A549 (cell line): ENCODE results near the gene SEMA3B.

ENCODE experiments used
- CEBPB ChIP-seq, 2 experiments: fragments of >200 bp in 1 of 2; sonication (Bioruptor Twin) in 1 of 2; formaldehyde crosslinking in 1 of 2; IDR thresholded peaks; 2 replicates each; pipeline ENCODE4 v1.6.1; 2012 to 2016
- ESRRA ChIP-seq: fragments of 150-350 bp; IDR thresholded peaks from 2 replicates; pipeline ENCODE4 v1.6.1; 2014; ENCODE audit warnings: mild to moderate bottlenecking, low read length, borderline replicate concordance
- JUN ChIP-seq, 2 experiments: fragments of >200 bp; sonication (Bioruptor Twin); formaldehyde crosslinking; IDR thresholded peaks; 2 replicates in 1 of 2; 3 replicates in 1 of 2; pipeline ENCODE4 v1.6.1; 2016 to 2017
- JUNB ChIP-seq: fragments of >200 bp; sonication (Bioruptor Twin); formaldehyde crosslinking; IDR thresholded peaks from 2 replicates; pipeline ENCODE4 v1.6.1; 2016
- POLR2A ChIP-seq: IDR thresholded peaks from 2 replicates; pipeline ENCODE4 v1.6.1; 2012; ENCODE audit warnings: mild to moderate bottlenecking, low read length
- POLR2AphosphoS2 ChIP-seq: conservative IDR thresholded peaks from 2 replicates; pipeline ENCODE4 v1.6.1; 2012; ENCODE audit warnings: low read length, improper control_type of control experiment, inconsistent platforms
- RCOR1 ChIP-seq: fragments of 150-350 bp; IDR thresholded peaks from 2 replicates; pipeline ENCODE4 v1.6.1; 2014; ENCODE audit warnings: antibody characterized with exemption, low read length, low read depth
- TF ChIP-seq, protein P1 (sequence below): fragments of >200 bp; sonication (Bioruptor Twin); formaldehyde crosslinking; IDR thresholded peaks from 3 replicates; pipeline ENCODE4 v1.5.1; 2016
- TF ChIP-seq, protein P2 (sequence below): fragments of 200-600 bp; sonication (generic); IDR thresholded peaks from 2 replicates; pipeline ENCODE4 v1.6.1; 2016; ENCODE audit warnings: antibody characterized with exemption, mild to moderate bottlenecking, moderate library complexity
- TF ChIP-seq, protein P3 (sequence below): IDR thresholded peaks from 2 replicates; pipeline ENCODE4 v1.6.1; 2012
- TF ChIP-seq, protein P4 (sequence below): fragments of >200 bp; sonication (Bioruptor Twin); formaldehyde crosslinking; IDR thresholded peaks from 3 replicates; pipeline ENCODE4 v1.6.1; 2016

DNA sequence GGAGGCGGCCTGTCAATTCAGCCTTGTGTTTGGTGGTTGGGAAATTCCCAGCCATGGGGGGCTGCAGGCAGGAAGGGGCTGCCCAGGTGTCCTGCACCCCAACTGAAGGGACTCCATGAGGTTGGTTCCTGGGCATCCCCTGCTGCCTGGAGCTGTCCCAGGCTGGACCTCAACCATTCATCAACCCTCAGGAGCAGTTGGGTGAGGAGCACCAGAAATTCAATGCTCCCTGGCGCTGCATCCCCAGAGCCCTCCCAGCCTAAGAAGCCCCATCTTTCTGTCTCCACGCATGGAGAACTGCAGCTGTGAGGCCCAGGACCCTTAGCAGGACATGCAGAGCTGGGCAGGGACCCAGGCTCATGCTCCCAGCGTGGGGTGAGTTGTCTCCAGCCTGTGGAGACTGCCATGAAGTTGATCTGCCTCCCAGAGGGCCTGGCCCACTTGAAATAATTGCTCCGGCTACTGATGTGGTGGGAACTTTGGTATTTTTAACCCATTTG lies 8.0 kb upstream of the SEMA3B start:
- no peak for TF ChIP-seq POLR2A
- no peak for TF ChIP-seq CEBPB (IDR thresholded peaks at IDR 0.05)
- no peak for TF ChIP-seq ESRRA
- TF ChIP-seq, protein P1, sequence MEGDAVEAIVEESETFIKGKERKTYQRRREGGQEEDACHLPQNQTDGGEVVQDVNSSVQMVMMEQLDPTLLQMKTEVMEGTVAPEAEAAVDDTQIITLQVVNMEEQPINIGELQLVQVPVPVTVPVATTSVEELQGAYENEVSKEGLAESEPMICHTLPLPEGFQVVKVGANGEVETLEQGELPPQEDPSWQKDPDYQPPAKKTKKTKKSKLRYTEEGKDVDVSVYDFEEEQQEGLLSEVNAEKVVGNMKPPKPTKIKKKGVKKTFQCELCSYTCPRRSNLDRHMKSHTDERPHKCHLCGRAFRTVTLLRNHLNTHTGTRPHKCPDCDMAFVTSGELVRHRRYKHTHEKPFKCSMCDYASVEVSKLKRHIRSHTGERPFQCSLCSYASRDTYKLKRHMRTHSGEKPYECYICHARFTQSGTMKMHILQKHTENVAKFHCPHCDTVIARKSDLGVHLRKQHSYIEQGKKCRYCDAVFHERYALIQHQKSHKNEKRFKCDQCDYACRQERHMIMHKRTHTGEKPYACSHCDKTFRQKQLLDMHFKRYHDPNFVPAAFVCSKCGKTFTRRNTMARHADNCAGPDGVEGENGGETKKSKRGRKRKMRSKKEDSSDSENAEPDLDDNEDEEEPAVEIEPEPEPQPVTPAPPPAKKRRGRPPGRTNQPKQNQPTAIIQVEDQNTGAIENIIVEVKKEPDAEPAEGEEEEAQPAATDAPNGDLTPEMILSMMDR = no peak
- TF ChIP-seq JUN (IDR thresholded peaks at IDR 0.05) = no peak
- TF ChIP-seq, protein P2, sequence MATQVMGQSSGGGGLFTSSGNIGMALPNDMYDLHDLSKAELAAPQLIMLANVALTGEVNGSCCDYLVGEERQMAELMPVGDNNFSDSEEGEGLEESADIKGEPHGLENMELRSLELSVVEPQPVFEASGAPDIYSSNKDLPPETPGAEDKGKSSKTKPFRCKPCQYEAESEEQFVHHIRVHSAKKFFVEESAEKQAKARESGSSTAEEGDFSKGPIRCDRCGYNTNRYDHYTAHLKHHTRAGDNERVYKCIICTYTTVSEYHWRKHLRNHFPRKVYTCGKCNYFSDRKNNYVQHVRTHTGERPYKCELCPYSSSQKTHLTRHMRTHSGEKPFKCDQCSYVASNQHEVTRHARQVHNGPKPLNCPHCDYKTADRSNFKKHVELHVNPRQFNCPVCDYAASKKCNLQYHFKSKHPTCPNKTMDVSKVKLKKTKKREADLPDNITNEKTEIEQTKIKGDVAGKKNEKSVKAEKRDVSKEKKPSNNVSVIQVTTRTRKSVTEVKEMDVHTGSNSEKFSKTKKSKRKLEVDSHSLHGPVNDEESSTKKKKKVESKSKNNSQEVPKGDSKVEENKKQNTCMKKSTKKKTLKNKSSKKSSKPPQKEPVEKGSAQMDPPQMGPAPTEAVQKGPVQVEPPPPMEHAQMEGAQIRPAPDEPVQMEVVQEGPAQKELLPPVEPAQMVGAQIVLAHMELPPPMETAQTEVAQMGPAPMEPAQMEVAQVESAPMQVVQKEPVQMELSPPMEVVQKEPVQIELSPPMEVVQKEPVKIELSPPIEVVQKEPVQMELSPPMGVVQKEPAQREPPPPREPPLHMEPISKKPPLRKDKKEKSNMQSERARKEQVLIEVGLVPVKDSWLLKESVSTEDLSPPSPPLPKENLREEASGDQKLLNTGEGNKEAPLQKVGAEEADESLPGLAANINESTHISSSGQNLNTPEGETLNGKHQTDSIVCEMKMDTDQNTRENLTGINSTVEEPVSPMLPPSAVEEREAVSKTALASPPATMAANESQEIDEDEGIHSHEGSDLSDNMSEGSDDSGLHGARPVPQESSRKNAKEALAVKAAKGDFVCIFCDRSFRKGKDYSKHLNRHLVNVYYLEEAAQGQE = no peak
- TF ChIP-seq, protein P3, sequence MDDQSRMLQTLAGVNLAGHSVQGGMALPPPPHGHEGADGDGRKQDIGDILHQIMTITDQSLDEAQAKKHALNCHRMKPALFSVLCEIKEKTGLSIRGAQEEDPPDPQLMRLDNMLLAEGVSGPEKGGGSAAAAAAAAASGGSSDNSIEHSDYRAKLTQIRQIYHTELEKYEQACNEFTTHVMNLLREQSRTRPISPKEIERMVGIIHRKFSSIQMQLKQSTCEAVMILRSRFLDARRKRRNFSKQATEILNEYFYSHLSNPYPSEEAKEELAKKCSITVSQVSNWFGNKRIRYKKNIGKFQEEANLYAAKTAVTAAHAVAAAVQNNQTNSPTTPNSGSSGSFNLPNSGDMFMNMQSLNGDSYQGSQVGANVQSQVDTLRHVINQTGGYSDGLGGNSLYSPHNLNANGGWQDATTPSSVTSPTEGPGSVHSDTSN = no peak
- TF ChIP-seq, protein P4, sequence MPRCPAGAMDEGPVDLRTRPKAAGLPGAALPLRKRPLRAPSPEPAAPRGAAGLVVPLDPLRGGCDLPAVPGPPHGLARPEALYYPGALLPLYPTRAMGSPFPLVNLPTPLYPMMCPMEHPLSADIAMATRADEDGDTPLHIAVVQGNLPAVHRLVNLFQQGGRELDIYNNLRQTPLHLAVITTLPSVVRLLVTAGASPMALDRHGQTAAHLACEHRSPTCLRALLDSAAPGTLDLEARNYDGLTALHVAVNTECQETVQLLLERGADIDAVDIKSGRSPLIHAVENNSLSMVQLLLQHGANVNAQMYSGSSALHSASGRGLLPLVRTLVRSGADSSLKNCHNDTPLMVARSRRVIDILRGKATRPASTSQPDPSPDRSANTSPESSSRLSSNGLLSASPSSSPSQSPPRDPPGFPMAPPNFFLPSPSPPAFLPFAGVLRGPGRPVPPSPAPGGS = no peak
- TF ChIP-seq RCOR1 = no peak
- no peak for TF ChIP-seq POLR2AphosphoS2
- no peak for TF ChIP-seq JUNB
